Neutrophil (primary cell): ENCODE measurements around the gene IFT20.
"Not testable (repeated sequence)": the region's sequence is repeated elsewhere in the genome, so short reads cannot be mapped to it uniquely, and the experiment has no call there.

Experiments used
- H3K27ac ChIP-seq: fragments of 200-600 bp; sonication (generic); 2 replicates; pipeline ENCODE4 v1.5.1; 2016; ENCODE audit warnings: mild to moderate bottlenecking, moderate library complexity
- H3K27me3 ChIP-seq: fragments of 200-600 bp; sonication (generic); 2 replicates; pipeline ENCODE4 v1.6.0; 2016; ENCODE audit warnings: mild to moderate bottlenecking
- H3K36me3 ChIP-seq: fragments of 200-600 bp; sonication (generic); 2 replicates; pipeline ENCODE4 v1.5.1; 2017
- H3K4me1 ChIP-seq, 2 experiments: fragments of 200-600 bp in 1 of 2; sonication (generic) in 1 of 2; 1 replicate in 1 of 2; 2 replicates in 1 of 2; pipeline versions ENCODE4 v1.5.1 to v1.6.1; 2013 to 2016; ENCODE audit warnings: low read depth in 1 of 2, low read length in 1 of 2, mild to moderate bottlenecking in 1 of 2, moderate library complexity in 1 of 2; ENCODE audit not compliant: control insufficient read depth in 1 of 2, insufficient read depth in 1 of 2
- H3K4me3 ChIP-seq, 2 experiments: fragments of 200-600 bp in 1 of 2; sonication (generic) in 1 of 2; 1 replicate in 1 of 2; 2 replicates in 1 of 2; pipeline ENCODE4 v1.5.1; 2013 to 2016; ENCODE audit warnings: low read depth in 1 of 2, low read length in 1 of 2, mild to moderate bottlenecking in 1 of 2, moderate library complexity in 1 of 2
- H3K9me3 ChIP-seq: fragments of 200-600 bp; sonication (generic); 2 replicates; pipeline ENCODE4 v1.5.1; 2016
- CTCF ChIP-seq: fragments of 200-600 bp; sonication (generic); IDR thresholded peaks from 2 replicates; pipeline ENCODE4 v1.5.1; 2016; ENCODE audit warnings: antibody characterized with exemption

Gene IFT20

GRCh38 chr17:28343491-28343932 is 8.2 kb upstream of the IFT20 start:
- no peaks in the 10 kb centered on the region for H3K27me3 ChIP-seq
- no peak overlapping the region for H3K4me3 ChIP-seq
- no peak overlapping the region for H3K27ac ChIP-seq
- no peaks in the 10 kb centered on the region for H3K4me1 ChIP-seq
- TF ChIP-seq CTCF: no peak
- H3K9me3 ChIP-seq: no peaks in the 10 kb centered on the region
- H3K36me3 ChIP-seq: peaks cover 92% of the 10 kb centered on the region

GRCh38 chr17:28342313-28342712 is 7.0 kb upstream of the IFT20 start:
- H3K36me3 ChIP-seq: peaks cover 80% of the 10 kb centered on the region

GRCh38 chr17:28341516-28341915 is 6.2 kb upstream of the IFT20 start:
- no peak for TF ChIP-seq CTCF

More at GRCh38 chr17:28342313-28342712, 7.0 kb upstream of the IFT20 start:
- TF ChIP-seq CTCF: no peak
- H3K27ac ChIP-seq: no peak overlapping the region
- H3K4me3 ChIP-seq: no peak overlapping the region
- no peaks in the 10 kb centered on the region for H3K4me1 ChIP-seq
- no peaks in the 10 kb centered on the region for H3K9me3 ChIP-seq
- no peaks in the 10 kb centered on the region for H3K27me3 ChIP-seq

GRCh38 chr17:28340374-28340773 is 5.1 kb upstream of the IFT20 start:
- Histone ChIP-seq H3K27me3 (no peaks in the 10 kb centered on the region), H3K36me3 (peaks cover 61% of the 10 kb centered on the region), H3K9me3 (no peaks in the 10 kb centered on the region), H3K4me3 (no peak overlapping the region), H3K27ac (no peak overlapping the region), H3K4me1 (peaks cover 11 to 12% of the 10 kb centered on the region in 2 experiments)
- TF ChIP-seq CTCF: no peak

More at GRCh38 chr17:28341516-28341915, 6.2 kb upstream of the IFT20 start:
- Histone ChIP-seq H3K9me3 (no peaks in the 10 kb centered on the region), H3K36me3 (peaks cover 72% of the 10 kb centered on the region), H3K4me3 (no peak overlapping the region), H3K4me1 (peaks cover 3 to 4% of the 10 kb centered on the region in 2 experiments), H3K27ac (no peak overlapping the region), H3K27me3 (no peaks in the 10 kb centered on the region)

GRCh38 chr17:28339431-28339830 is 4.2 kb upstream of the IFT20 start:
- no peak overlapping the region for H3K4me3 ChIP-seq
- peaks cover 19% of the 10 kb centered on the region in 2 experiments for H3K4me1 ChIP-seq
- no peak for TF ChIP-seq CTCF
- no peak overlapping the region for H3K27ac ChIP-seq
- H3K36me3 ChIP-seq: peaks cover 52% of the 10 kb centered on the region
- no peaks in the 10 kb centered on the region for H3K9me3 ChIP-seq
- no peaks in the 10 kb centered on the region for H3K27me3 ChIP-seq

- Histone ChIP-seq H3K36me3 (peaks cover 45% of the 10 kb centered on the region), H3K4me1 (peaks cover 25 to 26% of the 10 kb centered on the region in 2 experiments)
- H3K27ac ChIP-seq, H3K27me3 ChIP-seq, H3K9me3 ChIP-seq, H3K4me3 ChIP-seq: not testable (repeated sequence)
Observed at GRCh38 chr17:28338769-28339212, 3.5 kb upstream of the IFT20 start.
